Measurements from ENCODE around the gene NAA16.

- TF ChIP-seq, protein P1, sequence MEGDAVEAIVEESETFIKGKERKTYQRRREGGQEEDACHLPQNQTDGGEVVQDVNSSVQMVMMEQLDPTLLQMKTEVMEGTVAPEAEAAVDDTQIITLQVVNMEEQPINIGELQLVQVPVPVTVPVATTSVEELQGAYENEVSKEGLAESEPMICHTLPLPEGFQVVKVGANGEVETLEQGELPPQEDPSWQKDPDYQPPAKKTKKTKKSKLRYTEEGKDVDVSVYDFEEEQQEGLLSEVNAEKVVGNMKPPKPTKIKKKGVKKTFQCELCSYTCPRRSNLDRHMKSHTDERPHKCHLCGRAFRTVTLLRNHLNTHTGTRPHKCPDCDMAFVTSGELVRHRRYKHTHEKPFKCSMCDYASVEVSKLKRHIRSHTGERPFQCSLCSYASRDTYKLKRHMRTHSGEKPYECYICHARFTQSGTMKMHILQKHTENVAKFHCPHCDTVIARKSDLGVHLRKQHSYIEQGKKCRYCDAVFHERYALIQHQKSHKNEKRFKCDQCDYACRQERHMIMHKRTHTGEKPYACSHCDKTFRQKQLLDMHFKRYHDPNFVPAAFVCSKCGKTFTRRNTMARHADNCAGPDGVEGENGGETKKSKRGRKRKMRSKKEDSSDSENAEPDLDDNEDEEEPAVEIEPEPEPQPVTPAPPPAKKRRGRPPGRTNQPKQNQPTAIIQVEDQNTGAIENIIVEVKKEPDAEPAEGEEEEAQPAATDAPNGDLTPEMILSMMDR (IDR thresholded peaks at IDR 0.05; ENCODE audit: low read depth, low read length, poor library complexity, severe bottlenecking), result no peak
- no peak for TF ChIP-seq EZH2phosphoT487 (IDR thresholded peaks at IDR 0.05; ENCODE audit: borderline replicate concordance, low read length)
These were observed 97.1 kb downstream of the NAA16 start for GRCh38 chr13:41408121-41408520.
